ENCODE data around the gene C12orf57. TPM values are rescaled to one million over a fixed set of nuclear protein-coding genes. Genes with fewer than 3 reads are reported as not detected.

The C12orf57 gene
- total and polyA plus RNA-seq, 9 of the 15 experiments (the other 6 are each of a cell fraction or from before 2014, with no cell fraction given): 26.7 to 191 (median 107) TPM

DNA sequence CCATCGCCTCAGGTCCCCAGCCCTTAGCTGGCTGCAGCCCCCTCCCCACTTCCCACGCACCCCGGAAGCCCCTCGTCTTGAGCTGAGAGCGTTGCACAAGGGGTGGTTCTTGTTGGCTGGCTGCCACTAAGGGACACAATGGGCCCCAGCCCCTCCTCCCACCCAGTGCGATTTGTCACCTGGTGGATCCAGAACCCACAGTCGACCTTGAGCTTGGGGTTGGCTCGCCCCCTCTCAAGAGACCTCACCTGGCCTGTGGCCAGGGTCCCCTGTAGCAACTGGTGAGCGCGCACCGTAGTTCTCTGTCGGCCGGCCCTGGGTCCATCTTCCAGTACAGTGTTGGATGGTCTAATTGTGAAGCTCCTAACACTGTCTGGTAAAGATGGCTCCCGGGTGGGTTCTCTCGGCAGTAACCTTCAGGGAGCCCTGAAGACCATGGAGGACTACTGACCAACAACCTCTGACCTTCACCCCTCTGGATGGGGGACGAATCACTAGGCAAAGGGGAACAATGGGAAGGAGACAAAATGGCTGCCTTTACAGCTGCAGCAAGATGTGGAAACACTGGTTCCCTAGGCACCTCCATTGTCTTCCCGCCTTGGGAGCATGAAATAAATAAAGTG is 20.1 kb downstream of the C12orf57 start (continued):
- TF ChIP-seq ZNF12 (CRISPR knock-in tag; IDR thresholded peaks at IDR 0.05) (no peak), YY1 (IDR thresholded peaks at IDR 0.05; ENCODE audit: borderline replicate concordance in 1 of 3, control insufficient read depth in 1 of 3, extremely low read depth in 1 of 3, insufficient read depth in 3 of 3, insufficient read length in 1 of 3, insufficient replicate concordance in 2 of 3, low read depth in 1 of 3, low read length in 2 of 3) (peak; percentile 13 to 82 (median 28)), ZNF316 (IDR thresholded peaks at IDR 0.05) (no peak), ZC3H4 (CRISPR knock-in tag; IDR thresholded peaks at IDR 0.05; ENCODE audit: borderline replicate concordance) (no peak), ZBTB8A (IDR thresholded peaks at IDR 0.05; ENCODE audit: partially characterized antibody) (no peak), NFXL1 (CRISPR knock-in tag; IDR thresholded peaks at IDR 0.05) (peak; percentile 59; the same call in 1 of the 2 replicates), SMAD4 (CRISPR knock-in tag; conservative IDR thresholded peaks at IDR 0.05) (peak; percentile 23; the same call in 1 of the 2 replicates), TAF7 (tag; IDR thresholded peaks at IDR 0.05) (peak; percentile 47; the same call in 1 of the 2 replicates), ZNF311 (CRISPR knock-in tag; IDR thresholded peaks at IDR 0.05) (peak; percentile 69), NR2C1 (IDR thresholded peaks at IDR 0.05) (no peak), NR2C1 (tag; IDR thresholded peaks at IDR 0.05) (peak; percentile 67)
- TF ChIP-seq, protein P1, sequence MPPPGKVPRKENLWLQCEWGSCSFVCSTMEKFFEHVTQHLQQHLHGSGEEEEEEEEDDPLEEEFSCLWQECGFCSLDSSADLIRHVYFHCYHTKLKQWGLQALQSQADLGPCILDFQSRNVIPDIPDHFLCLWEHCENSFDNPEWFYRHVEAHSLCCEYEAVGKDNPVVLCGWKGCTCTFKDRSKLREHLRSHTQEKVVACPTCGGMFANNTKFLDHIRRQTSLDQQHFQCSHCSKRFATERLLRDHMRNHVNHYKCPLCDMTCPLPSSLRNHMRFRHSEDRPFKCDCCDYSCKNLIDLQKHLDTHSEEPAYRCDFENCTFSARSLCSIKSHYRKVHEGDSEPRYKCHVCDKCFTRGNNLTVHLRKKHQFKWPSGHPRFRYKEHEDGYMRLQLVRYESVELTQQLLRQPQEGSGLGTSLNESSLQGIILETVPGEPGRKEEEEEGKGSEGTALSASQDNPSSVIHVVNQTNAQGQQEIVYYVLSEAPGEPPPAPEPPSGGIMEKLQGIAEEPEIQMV (tag; conservative IDR thresholded peaks at IDR 0.05; ENCODE audit: low read depth): no peak; the same call in 1 of the 2 replicates
- TF ChIP-seq, protein P2, sequence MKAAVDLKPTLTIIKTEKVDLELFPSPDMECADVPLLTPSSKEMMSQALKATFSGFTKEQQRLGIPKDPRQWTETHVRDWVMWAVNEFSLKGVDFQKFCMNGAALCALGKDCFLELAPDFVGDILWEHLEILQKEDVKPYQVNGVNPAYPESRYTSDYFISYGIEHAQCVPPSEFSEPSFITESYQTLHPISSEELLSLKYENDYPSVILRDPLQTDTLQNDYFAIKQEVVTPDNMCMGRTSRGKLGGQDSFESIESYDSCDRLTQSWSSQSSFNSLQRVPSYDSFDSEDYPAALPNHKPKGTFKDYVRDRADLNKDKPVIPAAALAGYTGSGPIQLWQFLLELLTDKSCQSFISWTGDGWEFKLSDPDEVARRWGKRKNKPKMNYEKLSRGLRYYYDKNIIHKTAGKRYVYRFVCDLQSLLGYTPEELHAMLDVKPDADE (conservative IDR thresholded peaks at IDR 0.05; ENCODE audit: control insufficient read depth, low read depth, low read length): no peak
- TF ChIP-seq, protein P3, sequence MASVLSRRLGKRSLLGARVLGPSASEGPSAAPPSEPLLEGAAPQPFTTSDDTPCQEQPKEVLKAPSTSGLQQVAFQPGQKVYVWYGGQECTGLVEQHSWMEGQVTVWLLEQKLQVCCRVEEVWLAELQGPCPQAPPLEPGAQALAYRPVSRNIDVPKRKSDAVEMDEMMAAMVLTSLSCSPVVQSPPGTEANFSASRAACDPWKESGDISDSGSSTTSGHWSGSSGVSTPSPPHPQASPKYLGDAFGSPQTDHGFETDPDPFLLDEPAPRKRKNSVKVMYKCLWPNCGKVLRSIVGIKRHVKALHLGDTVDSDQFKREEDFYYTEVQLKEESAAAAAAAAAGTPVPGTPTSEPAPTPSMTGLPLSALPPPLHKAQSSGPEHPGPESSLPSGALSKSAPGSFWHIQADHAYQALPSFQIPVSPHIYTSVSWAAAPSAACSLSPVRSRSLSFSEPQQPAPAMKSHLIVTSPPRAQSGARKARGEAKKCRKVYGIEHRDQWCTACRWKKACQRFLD (CRISPR knock-in tag; IDR thresholded peaks at IDR 0.05): peak; percentile 56; the same call in 1 of the 2 replicates
- TF ChIP-seq, protein P4, sequence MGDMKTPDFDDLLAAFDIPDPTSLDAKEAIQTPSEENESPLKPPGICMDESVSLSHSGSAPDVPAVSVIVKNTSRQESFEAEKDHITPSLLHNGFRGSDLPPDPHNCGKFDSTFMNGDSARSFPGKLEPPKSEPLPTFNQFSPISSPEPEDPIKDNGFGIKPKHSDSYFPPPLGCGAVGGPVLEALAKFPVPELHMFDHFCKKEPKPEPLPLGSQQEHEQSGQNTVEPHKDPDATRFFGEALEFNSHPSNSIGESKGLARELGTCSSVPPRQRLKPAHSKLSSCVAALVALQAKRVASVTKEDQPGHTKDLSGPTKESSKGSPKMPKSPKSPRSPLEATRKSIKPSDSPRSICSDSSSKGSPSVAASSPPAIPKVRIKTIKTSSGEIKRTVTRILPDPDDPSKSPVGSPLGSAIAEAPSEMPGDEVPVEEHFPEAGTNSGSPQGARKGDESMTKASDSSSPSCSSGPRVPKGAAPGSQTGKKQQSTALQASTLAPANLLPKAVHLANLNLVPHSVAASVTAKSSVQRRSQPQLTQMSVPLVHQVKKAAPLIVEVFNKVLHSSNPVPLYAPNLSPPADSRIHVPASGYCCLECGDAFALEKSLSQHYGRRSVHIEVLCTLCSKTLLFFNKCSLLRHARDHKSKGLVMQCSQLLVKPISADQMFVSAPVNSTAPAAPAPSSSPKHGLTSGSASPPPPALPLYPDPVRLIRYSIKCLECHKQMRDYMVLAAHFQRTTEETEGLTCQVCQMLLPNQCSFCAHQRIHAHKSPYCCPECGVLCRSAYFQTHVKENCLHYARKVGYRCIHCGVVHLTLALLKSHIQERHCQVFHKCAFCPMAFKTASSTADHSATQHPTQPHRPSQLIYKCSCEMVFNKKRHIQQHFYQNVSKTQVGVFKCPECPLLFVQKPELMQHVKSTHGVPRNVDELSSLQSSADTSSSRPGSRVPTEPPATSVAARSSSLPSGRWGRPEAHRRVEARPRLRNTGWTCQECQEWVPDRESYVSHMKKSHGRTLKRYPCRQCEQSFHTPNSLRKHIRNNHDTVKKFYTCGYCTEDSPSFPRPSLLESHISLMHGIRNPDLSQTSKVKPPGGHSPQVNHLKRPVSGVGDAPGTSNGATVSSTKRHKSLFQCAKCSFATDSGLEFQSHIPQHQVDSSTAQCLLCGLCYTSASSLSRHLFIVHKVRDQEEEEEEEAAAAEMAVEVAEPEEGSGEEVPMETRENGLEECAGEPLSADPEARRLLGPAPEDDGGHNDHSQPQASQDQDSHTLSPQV (IDR thresholded peaks at IDR 0.05): peak; percentile 88
- TF ChIP-seq, protein P5, sequence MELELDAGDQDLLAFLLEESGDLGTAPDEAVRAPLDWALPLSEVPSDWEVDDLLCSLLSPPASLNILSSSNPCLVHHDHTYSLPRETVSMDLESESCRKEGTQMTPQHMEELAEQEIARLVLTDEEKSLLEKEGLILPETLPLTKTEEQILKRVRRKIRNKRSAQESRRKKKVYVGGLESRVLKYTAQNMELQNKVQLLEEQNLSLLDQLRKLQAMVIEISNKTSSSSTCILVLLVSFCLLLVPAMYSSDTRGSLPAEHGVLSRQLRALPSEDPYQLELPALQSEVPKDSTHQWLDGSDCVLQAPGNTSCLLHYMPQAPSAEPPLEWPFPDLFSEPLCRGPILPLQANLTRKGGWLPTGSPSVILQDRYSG (tag; conservative IDR thresholded peaks at IDR 0.05; ENCODE audit: low read depth): peak; percentile 75; the same call in 1 of the 2 replicates
